Testis (tissue), 3 donors: ENCODE results near the gene MOV10L1. TPM values are rescaled to one million over a fixed set of nuclear protein-coding genes. Genes with fewer than 3 reads are reported as not detected.

Source experiments
- DNase-seq: peaks from one replicate; pipeline ENCODE4 v3.0.0-alpha.2; 2019
- H3K27ac ChIP-seq, 2 donors: fragments of 200-600 bp; sonication (generic); one replicate each; pipeline ENCODE4 v1.5.1; 2019
- H3K27me3 ChIP-seq: fragments of 200-600 bp; sonication (generic); one replicate; pipeline ENCODE4 v1.5.1; 2019
- H3K36me3 ChIP-seq: fragments of 200-600 bp; sonication (generic); one replicate; pipeline ENCODE4 v1.5.1; 2017; ENCODE audit warnings: low read depth; ENCODE audit errors: missing control alignments
- H3K4me1 ChIP-seq: fragments of 200-600 bp; sonication (generic); one replicate; pipeline ENCODE4 v1.5.1; 2019
- H3K4me3 ChIP-seq, 2 donors: fragments of 200-600 bp; sonication (generic); one replicate each; pipeline ENCODE4 v1.5.1; 2017 to 2019
- H3K9me3 ChIP-seq: fragments of 200-600 bp; sonication (generic); one replicate; pipeline ENCODE4 v1.5.1; 2017
- CTCF ChIP-seq, 3 experiments: fragments of 450-650 bp in 2 of 3; fragments of 200-600 bp in 1 of 3; sonication (generic) in 1 of 3; IDR thresholded peaks; one replicate each; pipeline ENCODE4 v1.5.1; 2016 to 2019; ENCODE audit warnings: antibody characterized with exemption in 3 of 3, mild to moderate bottlenecking in 2 of 3, moderate library complexity in 1 of 3
- POLR2A ChIP-seq: fragments of 450-650 bp; IDR thresholded peaks from one replicate; pipeline ENCODE4 v1.6.1; 2017; ENCODE audit warnings: antibody characterized with exemption, mild to moderate bottlenecking, moderate library complexity
- WGBS, 2 donors: methylation state at CpG; one replicate each; pipeline ENCODE4 v1.1.5; 2018; 5-methylcytosine and 5-hydroxymethylcytosine counted together
- intact Hi-C: fragments of 100-400 bp; cut with DNase I; formaldehyde crosslinking; loops from one replicate; pipeline ENCODE4 v1.15.1; 2023; ENCODE audit warnings: low total_unique reads
- polyA plus RNA-seq: library from polyadenylated mRNA; stranded (reverse); fragments of 350-450 nt; fragmentation: Illumina TruSeq; extraction: RNeasy Lipid Tissue Mini Kit (QIAGEN cat#74804); gene quantifications from one replicate; pipeline ENCODE4 v1.2.3, GENCODE V29; 2014; ENCODE audit warnings: low read depth, low replicate concordance; ENCODE audit not compliant: insufficient read depth
- total RNA-seq, 2 donors: library from RNA; depleted of rRNA; stranded (reverse); fragments of >200 nt; gene quantifications; one replicate each; pipeline ENCODE4 v1.2.3, GENCODE V29; 2016

The MOV10L1 gene
- total and polyA plus RNA-seq, 3 donors from 2014 or later: 48.4 to 73.3 (median 62.4) TPM

GRCh38 chr22:50058906-50059880, 30.6 kb upstream of the MOV10L1 start:
- Histone ChIP-seq H3K27me3 (no peaks in the 10 kb centered on the region), H3K9me3 (no peaks in the 10 kb centered on the region), H3K27ac (no peak overlapping the region), H3K4me1 (no peaks in the 10 kb centered on the region), H3K4me3 (peak overlapping the region; percentile 38 to 39), H3K36me3 (no peaks in the 10 kb centered on the region)
- no peak for TF ChIP-seq CTCF (IDR thresholded peaks at IDR 0.05)
- TF ChIP-seq POLR2A: no peak
- DNase-seq: no peak
- WGBS, 2 donors: 13 to 17% methylated on average over 26 to 29 of the region's 31 CpGs
- intact Hi-C loops: no loop called here

DNA sequence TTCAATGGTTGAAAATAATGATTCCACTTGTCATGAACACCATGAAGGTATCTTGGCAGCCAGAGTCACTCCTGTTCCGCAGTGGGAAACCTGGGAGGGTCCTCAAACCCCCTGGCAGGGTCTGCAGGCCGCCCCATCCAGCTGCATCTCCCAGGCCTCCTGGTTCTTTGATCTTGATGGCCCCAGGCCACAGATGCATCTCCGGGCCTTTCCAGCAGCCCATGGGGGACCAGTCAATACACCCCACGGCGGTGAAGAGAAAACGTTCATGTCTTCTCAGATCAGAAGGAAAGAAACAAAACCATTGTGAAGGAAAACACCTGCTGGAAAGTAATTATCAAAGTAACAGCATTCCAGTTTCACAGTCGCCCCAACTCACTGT, 29.9 kb upstream of the MOV10L1 start:
- WGBS, 2 donors: 64 to 85% methylated on average over 5 to 7 of the region's 7 CpGs
- no peaks in the 10 kb centered on the region for H3K36me3 ChIP-seq
- no peaks in the 10 kb centered on the region for H3K4me1 ChIP-seq
- H3K27me3 ChIP-seq: no peaks in the 10 kb centered on the region
- no peaks in the 10 kb centered on the region for H3K9me3 ChIP-seq
- no peak overlapping the region for H3K27ac ChIP-seq
- no peak overlapping the region for H3K4me3 ChIP-seq
- intact Hi-C loops: no loop called here
- TF ChIP-seq CTCF (IDR thresholded peaks at IDR 0.05) (no peak), POLR2A (no peak)
- DNase-seq: no peak

DNA sequence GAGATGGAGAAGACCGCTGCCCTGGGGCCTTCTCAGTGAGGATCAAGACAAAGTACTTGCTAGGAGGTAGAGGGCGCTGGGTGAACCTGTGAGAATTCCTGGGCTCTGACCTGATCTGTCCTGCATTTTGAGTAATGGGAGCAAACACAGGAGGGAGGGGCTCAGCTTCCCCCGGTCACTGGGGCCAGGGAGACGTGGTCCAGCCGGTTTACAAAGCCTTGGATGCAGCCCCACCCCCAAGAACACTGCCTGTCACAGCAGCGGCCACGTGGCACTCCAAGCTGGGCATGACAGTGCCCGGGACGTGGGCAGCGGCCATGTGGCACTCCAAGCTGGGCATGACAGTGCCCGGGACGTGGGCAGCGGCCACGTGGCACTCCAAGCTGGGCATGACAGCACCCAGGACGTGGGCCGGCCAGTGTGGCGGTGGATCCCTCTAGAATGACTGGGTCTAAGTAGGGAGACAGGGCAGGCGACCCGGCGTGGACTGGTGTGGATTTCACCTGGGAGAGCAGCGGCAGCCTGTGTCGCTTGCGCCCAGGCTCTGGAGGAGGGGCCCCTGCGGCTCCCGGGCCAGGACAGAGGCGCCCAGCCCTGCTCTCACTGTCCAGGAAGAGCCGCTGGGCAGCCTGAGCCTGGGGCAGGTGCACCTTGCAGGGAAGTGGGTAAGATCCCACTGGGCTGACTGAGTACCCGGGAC, 29.2 kb upstream of the MOV10L1 start:
- Histone ChIP-seq H3K4me1 (no peaks in the 10 kb centered on the region), H3K27me3 (no peaks in the 10 kb centered on the region), H3K4me3 (no peak overlapping the region), H3K9me3 (no peaks in the 10 kb centered on the region), H3K36me3 (no peaks in the 10 kb centered on the region), H3K27ac (no peak overlapping the region)
- no peak for TF ChIP-seq POLR2A
- TF ChIP-seq CTCF (IDR thresholded peaks at IDR 0.05): no peak
- intact Hi-C loops: no loop called here
- no peak for DNase-seq
- WGBS, 2 donors: 74 to 76% methylated on average over 12 to 28 of the region's 28 CpGs

DNA sequence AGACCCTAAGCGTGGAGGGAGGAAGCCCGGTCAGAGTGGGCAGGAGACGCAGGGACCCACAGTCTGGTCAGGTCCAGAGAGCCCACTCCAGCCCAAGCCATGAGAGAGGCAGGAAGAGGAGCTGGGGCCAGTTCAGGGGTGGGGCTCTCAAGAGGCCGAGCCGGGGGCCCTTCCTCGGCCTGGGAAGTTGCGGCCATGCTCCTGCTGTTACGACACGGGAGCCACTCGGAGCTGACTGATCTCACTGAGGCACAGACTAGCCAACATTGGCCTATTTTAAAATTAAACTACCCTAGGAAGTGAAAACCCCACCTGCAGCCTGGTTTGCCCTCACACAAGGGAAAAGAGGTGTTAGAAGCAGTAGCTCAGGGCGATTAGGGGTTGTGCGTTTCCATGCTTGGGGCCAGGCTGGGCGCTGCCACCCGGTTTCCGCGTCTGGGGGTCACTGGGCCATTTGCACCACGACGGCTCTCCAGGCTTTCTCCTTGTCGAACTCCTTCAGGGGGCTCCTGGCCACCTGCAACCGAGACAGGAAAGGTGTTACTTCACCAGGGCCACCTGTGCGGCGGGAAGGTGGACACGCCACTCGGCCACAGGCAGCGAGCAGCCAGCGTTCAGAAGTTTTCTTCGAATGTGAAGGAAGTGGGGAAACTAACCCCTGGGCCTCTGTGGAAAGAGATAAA, 28.5 kb upstream of the MOV10L1 start:
- no peaks in the 10 kb centered on the region for H3K4me1 ChIP-seq
- no peaks in the 10 kb centered on the region for H3K36me3 ChIP-seq
- WGBS, 2 donors: 83 to 92% methylated on average over 17 to 27 of the region's 27 CpGs
- no peak for DNase-seq
- no peak for TF ChIP-seq POLR2A
- H3K27ac ChIP-seq: no peak overlapping the region
- intact Hi-C loops: no loop called here
- H3K27me3 ChIP-seq: no peaks in the 10 kb centered on the region
- H3K9me3 ChIP-seq: no peaks in the 10 kb centered on the region
- no peak overlapping the region for H3K4me3 ChIP-seq

DNA sequence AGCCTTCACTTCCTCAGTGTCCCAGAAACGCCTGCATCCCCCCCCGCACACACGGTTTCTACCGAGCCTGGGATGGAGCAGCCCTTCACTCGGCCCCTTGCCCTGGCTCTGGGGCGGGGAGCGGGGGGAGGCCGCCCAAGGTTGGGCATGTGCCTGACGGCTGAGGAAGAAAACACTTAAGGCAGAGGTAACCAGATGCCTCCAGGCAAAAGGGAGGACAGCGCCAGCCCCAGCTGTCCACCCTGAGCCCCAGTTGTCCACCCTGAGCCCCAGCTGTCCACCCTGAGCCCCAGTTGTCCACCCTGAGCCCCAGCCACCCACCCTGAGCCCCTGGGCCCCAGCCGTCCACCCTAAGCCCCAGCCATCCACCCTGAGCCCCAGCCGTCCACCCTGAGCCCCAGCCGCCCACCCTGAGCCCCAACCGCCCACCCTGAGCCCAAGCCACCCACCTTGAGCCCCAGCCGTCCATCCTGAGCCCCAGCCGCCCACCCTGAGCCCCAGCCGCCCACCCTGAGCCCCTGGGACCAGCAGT, 27.9 kb upstream of the MOV10L1 start:
- H3K27ac ChIP-seq: no peak overlapping the region
- 70 to 77% methylated on average over 17 of the region's 17 CpGs for WGBS, 2 donors
- DNase-seq: no peak
- H3K27me3 ChIP-seq: no peaks in the 10 kb centered on the region
- no peak overlapping the region for H3K4me3 ChIP-seq
- H3K4me1 ChIP-seq: no peaks in the 10 kb centered on the region
- H3K36me3 ChIP-seq: no peaks in the 10 kb centered on the region
- intact Hi-C loops: no loop called here
- H3K9me3 ChIP-seq: no peaks in the 10 kb centered on the region
- no peak for TF ChIP-seq CTCF (IDR thresholded peaks at IDR 0.05)
- TF ChIP-seq POLR2A: no peak
